K562 (cell line): ENCODE data around the gene ERC2. TPM values are rescaled to one million over a fixed set of nuclear protein-coding genes. Genes with fewer than 3 reads are reported as not detected.

Source experiments
- ATAC-seq: fragments of 200-7000 bp; cut with Tn5 transposase; 3 replicates; pipeline ENCODE4 v1.9.1; 2020; ENCODE audit warnings: moderate library complexity
- BruUV-seq: library from RNA; stranded (reverse); fragments of 400-500 nt; replicated peaks from 2 replicates; lab custom pipeline; 2021; lab: Mats Ljungman, UMichigan
- CTCF ChIA-PET: fragments of 300-600 bp; formaldehyde crosslinking; extraction: SDS; loops from one replicate; lab custom pipeline; 2021; ENCODE audit warnings: low intra/inter-chr PET ratio; lab: Yijun Ruan, JAX
- POLR2A ChIA-PET: fragments of 300-600, 350-650 bp; sonication (Branson Sonifier 250); formaldehyde crosslinking; extraction: SDS; loops from one replicate; lab custom pipeline; 2021; ENCODE audit warnings: antibody characterized with exemption, inconsistent platforms; lab: Yijun Ruan, JAX
- DNase-seq, 4 experiments: peaks; one replicate each; pipeline versions ENCODE4 v3.0.0 to v3.0.0-alpha.2; 2011 to 2018; ENCODE audit warnings: low spot score in 3 of 4, mixed read lengths in 3 of 4; ENCODE audit errors: extremely low read depth in 1 of 4
- FAIRE-seq: peaks from 2 replicates; lab custom pipeline; 2011; peaks lifted over from hg19 to GRCh38; lab: Jason Lieb, UNC
- H2AFZ ChIP-seq: 2 replicates; pipeline ENCODE4 v1.6.0; 2011; ENCODE audit warnings: low read depth, low read length, control low read depth, inconsistent platforms
- H3K27ac ChIP-seq: fragments of 200-600 bp; 3 replicates; pipeline ENCODE4 v1.8.0; 2011; ENCODE audit warnings: low read depth, mild to moderate bottlenecking, control low read depth, inconsistent platforms, low read length, moderate library complexity, mixed read lengths; ENCODE audit errors: extremely low read depth
- H3K27me3 ChIP-seq, 2 experiments: fragments of 300-600 bp in 1 of 2; 2 replicates in 1 of 2; 3 replicates in 1 of 2; pipeline versions ENCODE4 v1.6.0 to v1.8.0; 2011; ENCODE audit warnings: inconsistent platforms in 2 of 2, low read length in 2 of 2, mild to moderate bottlenecking in 1 of 2, mixed read lengths in 1 of 2, moderate library complexity in 1 of 2; ENCODE audit not compliant: control insufficient read depth in 2 of 2, insufficient read depth in 2 of 2
- H3K36me3 ChIP-seq: fragments of 300-600 bp; 3 replicates; pipeline ENCODE4 v1.8.0; 2011; ENCODE audit warnings: mild to moderate bottlenecking, low read length, inconsistent platforms; ENCODE audit not compliant: control insufficient read depth, insufficient read depth
- H3K4me1 ChIP-seq, 2 experiments: fragments of 200-600 bp in 1 of 2; replicated peaks in 1 of 2; 2 replicates in 1 of 2; 3 replicates in 1 of 2; pipeline versions ENCODE4 v1.5.1 to v1.8.0; 2011; ENCODE audit warnings: inconsistent platforms in 2 of 2, low read length in 2 of 2, mild to moderate bottlenecking in 1 of 2, mixed read lengths in 1 of 2, moderate library complexity in 1 of 2; ENCODE audit not compliant: control insufficient read depth in 2 of 2, insufficient read depth in 2 of 2
- H3K4me2 ChIP-seq: 2 replicates; pipeline ENCODE4 v1.6.1; 2011; ENCODE audit warnings: low read length, control low read depth, inconsistent platforms, mixed read lengths; ENCODE audit not compliant: insufficient read depth
- H3K4me3 ChIP-seq: fragments of 200-600 bp; sonication (generic), shearing (Covaris generic); 2 replicates; pipeline ENCODE4 v1.5.1; 2016; ENCODE audit warnings: control low read depth, inconsistent platforms
- H3K79me2 ChIP-seq: fragments of 200-600 bp; 3 replicates; pipeline ENCODE4 v1.8.0; 2011; ENCODE audit warnings: low read length, inconsistent platforms; ENCODE audit not compliant: control insufficient read depth, insufficient read depth
- H3K9ac ChIP-seq, 2 experiments: 2 replicates each; pipeline versions ENCODE4 v1.6.0 to v1.6.1; 2011; ENCODE audit warnings: low read depth in 2 of 2, low read length in 2 of 2, control low read depth in 1 of 2, inconsistent platforms in 1 of 2, mild to moderate bottlenecking in 1 of 2, mixed read lengths in 1 of 2; ENCODE audit not compliant: insufficient read depth in 1 of 2
- H3K9me1 ChIP-seq: one replicate; pipeline ENCODE4 v1.6.0; 2011; ENCODE audit warnings: inconsistent platforms, mild to moderate bottlenecking, low read length, moderate library complexity; ENCODE audit not compliant: control insufficient read depth, insufficient read depth
- H3K9me3 ChIP-seq: replicated peaks from 2 replicates; pipeline ENCODE4 v1.5.1; 2011; ENCODE audit warnings: low read depth, low read length, inconsistent platforms; ENCODE audit not compliant: control insufficient read depth, insufficient read depth
- H4K20me1 ChIP-seq: replicated peaks from 2 replicates; pipeline ENCODE4 v1.6.1; 2011; ENCODE audit warnings: low read length, inconsistent platforms, mixed read lengths; ENCODE audit not compliant: control insufficient read depth, insufficient read depth
- EWSR1 ChIP-seq: fragments of 450-650 bp; IDR thresholded peaks from 2 replicates; pipeline ENCODE4 v1.6.1; 2018; ENCODE audit warnings: borderline replicate concordance, mild to moderate bottlenecking, low read depth, moderate library complexity; ENCODE audit not compliant: partially characterized antibody
- NFE2 ChIP-seq: IDR thresholded peaks from 2 replicates; pipeline ENCODE4 v1.6.1; 2014; ENCODE audit warnings: antibody characterized with exemption, low read depth
- PML ChIP-seq: IDR thresholded peaks from 2 replicates; pipeline ENCODE4 v1.6.1; 2012; ENCODE audit warnings: low read length, inconsistent platforms
- ZBTB17 ChIP-seq: fragments of 450-650 bp; formaldehyde crosslinking; IDR thresholded peaks from 2 replicates; pipeline ENCODE4 v1.4.0; 2020; ENCODE audit warnings: mild to moderate bottlenecking
- ZNF133 ChIP-seq: fragments of 250-450 bp; sonication (Bioruptor Pico); IDR thresholded peaks from 2 replicates; pipeline ENCODE4 v1.4.0; 2020; ENCODE audit warnings: mild to moderate bottlenecking
- ZNF140 ChIP-seq: fragments of 250-450 bp; sonication (Bioruptor Pico); IDR thresholded peaks from 2 replicates; pipeline ENCODE4 v1.8.0; 2021; ENCODE audit warnings: moderate library complexity, mild to moderate bottlenecking, inconsistent platforms
- ZNF445 ChIP-seq: fragments of 250-450 bp; sonication (Bioruptor Pico); IDR thresholded peaks from 2 replicates; pipeline ENCODE4 v1.4.0; 2020; ENCODE audit warnings: low read depth, mild to moderate bottlenecking, moderate library complexity
- WGBS: fragments of 100-300 bp; shearing (Covaris generic); methylation state at CpG from one replicate; pipeline ENCODE4 v1.1.6; 2016; ENCODE audit warnings: low coverage, mixed read lengths; ENCODE audit not compliant: insufficient coverage; ENCODE audit errors: missing lambda C conversion rate; 5-methylcytosine and 5-hydroxymethylcytosine counted together
- in situ Hi-C: fragments of 300-500 bp; cut with MboI; formaldehyde crosslinking; loops from 4 replicates; pipeline ENCODE4 v1.15.0; 2018; ENCODE audit warnings: inconsistent platforms, mixed read lengths
- intact Hi-C: fragments of 100-400 bp; cut with micrococcal nuclease; formaldehyde crosslinking; loops from 2 replicates; pipeline ENCODE4 v1.14.2; 2022
- polyA plus RNA-seq, 8 experiments: library from polyadenylated mRNA; depleted of rRNA in 4 of 8; stranded (reverse) in 5 of 8; unstranded in 3 of 8; fragments of >200 nt; fragmentation: Nextera tagmentation in 2 of 8; fragmentation: Illumina TruSeq in 1 of 8; extraction: Ambion mirVana in 2 of 8; extraction: Trizol in 1 of 8; gene quantifications; 2 replicates each; pipeline versions ENCODE4 v1.2.1 to v1.2.3, GENCODE V29; 2011 to 2014; ENCODE audit warnings: inconsistent platforms in 1 of 8, missing spikeins in 1 of 8
- total RNA-seq, 7 experiments: library from RNA; depleted of rRNA in 6 of 7; stranded (reverse); fragments of >200 nt in 6 of 7; fragmentation: Illumina TruSeq in 2 of 7; extraction: Trizol in 2 of 7; gene quantifications; 2 replicates each; pipeline versions ENCODE4 v1.2.1 to v1.2.3, GENCODE V29; 2011 to 2021; ENCODE audit warnings: low replicate concordance in 1 of 7

ERC2 gene
- total and polyA plus RNA-seq, 9 of the 15 experiments (the other 6 are each of a cell fraction or from before 2014, with no cell fraction given): 0.04 to 0.18 (median 0.07) TPM; not detected in 2

GRCh38 chr3:55686426-55687254, 781.6 kb downstream of the ERC2 start:
- no peak overlapping the region for H3K9ac ChIP-seq
- peaks cover 0 to 2% of the 10 kb centered on the region in 2 experiments; a peak in 2 of 5 replicates for H3K27me3 ChIP-seq
- H3K9me3 ChIP-seq: no peaks in the 10 kb centered on the region
- no TSS peak for BruUV-seq
- H3K4me3 ChIP-seq: no peak overlapping the region
- no peak for DNase-seq
- ChIA-PET POLR2A (no interaction called here), CTCF (no interaction called here)
- H2AFZ ChIP-seq: no peak overlapping the region
- H3K4me2 ChIP-seq: no peak overlapping the region
- in situ Hi-C loops: no loop called here
- H3K27ac ChIP-seq: no peak overlapping the region
- ATAC-seq: no peak
- no peaks in the 10 kb centered on the region for H3K79me2 ChIP-seq
- 0% methylated on average over 11 of the region's 11 CpGs for WGBS
- no peaks in the 10 kb centered on the region for H3K4me1 ChIP-seq
- FAIRE-seq: no peak
- no peaks in the 10 kb centered on the region for H3K36me3 ChIP-seq
- H3K9me1 ChIP-seq: no peaks in the 10 kb centered on the region
- no peaks in the 10 kb centered on the region; the same call in 1 of the 2 replicates for H4K20me1 ChIP-seq
- TF ChIP-seq NFE2 (no peak), ZNF140 (CRISPR knock-in tag) (no peak), EWSR1 (no peak), ZNF445 (CRISPR knock-in tag) (no peak), PML (no peak), ZBTB17 (CRISPR knock-in tag) (no peak), ZNF133 (CRISPR knock-in tag) (no peak)
- intact Hi-C loops: no loop called here
